GM12878 (cell line): ENCODE data around the gene SETBP1.

ENCODE experiments used
- CEBPZ ChIP-seq: fragments of 150-350 bp; IDR thresholded peaks from 2 replicates; pipeline ENCODE4 v1.6.1; 2016; ENCODE audit warnings: low read depth, low read length
- CTCF ChIP-seq, 3 experiments: IDR thresholded peaks in 2 of 3; conservative IDR thresholded peaks in 1 of 3; 2 replicates each; pipeline ENCODE4 v1.5.1; 2011; ENCODE audit warnings: low read depth in 3 of 3, low read length in 3 of 3, mild to moderate bottlenecking in 3 of 3, control low read depth in 2 of 3, moderate library complexity in 2 of 3, inconsistent platforms in 1 of 3, mixed read lengths in 1 of 3; ENCODE audit not compliant: control insufficient read depth in 2 of 3, insufficient read depth in 1 of 3; ENCODE audit errors: extremely low read depth in 1 of 3
- DPF2 ChIP-seq: fragments of 450-650 bp; IDR thresholded peaks from 2 replicates; pipeline ENCODE4 v1.6.1; 2017; ENCODE audit warnings: mild to moderate bottlenecking
- ESRRA ChIP-seq: IDR thresholded peaks from 2 replicates; pipeline ENCODE4 v1.6.1; 2012; ENCODE audit warnings: mild to moderate bottlenecking, low read length, improper control_type of control experiment
- GABPA ChIP-seq: IDR thresholded peaks from 2 replicates; pipeline ENCODE4 v1.6.1; 2014; ENCODE audit warnings: antibody characterized with exemption, low read depth, mild to moderate bottlenecking, inconsistent platforms
- MYC ChIP-seq: IDR thresholded peaks from 2 replicates; pipeline ENCODE4 v1.6.1; 2011; ENCODE audit warnings: mild to moderate bottlenecking, low read length, moderate library complexity, inconsistent platforms; ENCODE audit not compliant: insufficient read depth, insufficient replicate concordance, insufficient read length, severe bottlenecking
- POLR2AphosphoS5 ChIP-seq: IDR thresholded peaks from 2 replicates; pipeline ENCODE4 v1.6.1; 2011; ENCODE audit warnings: mild to moderate bottlenecking, low read length, inconsistent platforms
- RFX5 ChIP-seq: IDR thresholded peaks from 2 replicates; pipeline ENCODE4 v1.6.1; 2011; ENCODE audit warnings: low read depth, low read length, improper control_type of control experiment
- YY1 ChIP-seq: IDR thresholded peaks from 2 replicates; pipeline ENCODE4 v1.6.1; 2011; ENCODE audit warnings: low read depth, mild to moderate bottlenecking, low read length
- ZBTB11 ChIP-seq: fragments of 450-650 bp; formaldehyde crosslinking; IDR thresholded peaks from 2 replicates; pipeline ENCODE4 v1.5.0; 2022; ENCODE audit warnings: mild to moderate bottlenecking, missing genetic modification characterization
- ZNF274 ChIP-seq: IDR thresholded peaks from one replicate; pipeline ENCODE4 v1.8.0; 2011; ENCODE audit not compliant: insufficient read length, insufficient read depth

- peak; percentile 35; the same call in 1 of the 2 replicates for TF ChIP-seq YY1
- no peak for TF ChIP-seq RFX5
- peak; percentile 67 for TF ChIP-seq POLR2AphosphoS5
- no peak for TF ChIP-seq CTCF (IDR thresholded peaks at IDR 0.05 in 2 of 3, conservative IDR thresholded peaks at IDR 0.05 in 1 of 3; ENCODE audit: control insufficient read depth in 2 of 3, extremely low read depth in 1 of 3, insufficient read depth in 1 of 3, low read depth in 3 of 3, low read length in 3 of 3)
- TF ChIP-seq DPF2: peak; percentile 99
- no peak for TF ChIP-seq ZBTB11 (CRISPR knock-in tag)
- TF ChIP-seq CEBPZ: no peak
- TF ChIP-seq GABPA: peak; percentile 63; the same call in 1 of the 2 replicates
- peak; percentile 55; the same call in 1 of the 2 replicates for TF ChIP-seq ESRRA
- no peak for TF ChIP-seq ZNF274
- no peak for TF ChIP-seq MYC
These were observed 78.4 kb downstream of the SETBP1 start for GRCh38 chr18:44758861-44759631.
